GM12892 (cell line): Measurements from ENCODE around the gene C1QA.

ENCODE experiments used
- POLR2A ChIP-seq: IDR thresholded peaks from 2 replicates; pipeline ENCODE4 v1.6.1; 2011; ENCODE audit warnings: low read depth, low read length, control low read depth
- TAF1 ChIP-seq: IDR thresholded peaks from 2 replicates; pipeline ENCODE4 v1.6.1; 2011; ENCODE audit warnings: low read depth, mild to moderate bottlenecking, control low read depth, low read length, borderline replicate concordance

- no peak for TF ChIP-seq POLR2A
- no peak for TF ChIP-seq TAF1
These were observed 28.1 kb upstream of the C1QA start for GRCh38 chr1:22608361-22608760.
